IPS-20b (cell line): ENCODE results near the gene LAGE3.

ENCODE experiments used
- H3K27ac ChIP-seq: one replicate; pipeline ENCODE4 v1.5.1; 2013; ENCODE audit warnings: low read length
- H3K27me3 ChIP-seq: 2 replicates; pipeline ENCODE4 v1.6.1; 2013; ENCODE audit warnings: mild to moderate bottlenecking, low read length, inconsistent platforms; ENCODE audit not compliant: insufficient read depth
- H3K36me3 ChIP-seq: 2 replicates; pipeline ENCODE4 v1.6.1; 2013; ENCODE audit warnings: low read depth, mild to moderate bottlenecking, inconsistent platforms, low read length, moderate library complexity; ENCODE audit not compliant: insufficient read depth
- H3K4me1 ChIP-seq: 2 replicates; pipeline ENCODE4 v1.6.1; 2013; ENCODE audit warnings: mild to moderate bottlenecking, control low read depth, inconsistent platforms, low read length, moderate library complexity; ENCODE audit not compliant: insufficient read depth
- H3K4me3 ChIP-seq: 2 replicates; pipeline ENCODE4 v1.5.1; 2013; ENCODE audit warnings: mild to moderate bottlenecking, low read length, inconsistent platforms
- H3K9ac ChIP-seq: 2 replicates; pipeline ENCODE4 v1.6.1; 2013; ENCODE audit warnings: low read depth, mild to moderate bottlenecking, inconsistent platforms, low read length, moderate library complexity
- H3K9me3 ChIP-seq: 2 replicates; pipeline ENCODE4 v1.6.1; 2013; ENCODE audit warnings: mild to moderate bottlenecking, low read depth, low read length, inconsistent platforms; ENCODE audit not compliant: insufficient read depth

Gene LAGE3

GRCh38 chrX:154460326-154460725 is 18.8 kb downstream of the LAGE3 start:
- no peak overlapping the region for H3K4me3 ChIP-seq
- H3K4me1 ChIP-seq: no peaks in the 10 kb centered on the region
- H3K27ac ChIP-seq: no peak overlapping the region
- 0 out of 2 replicates have a peak, but pooled peaks cover 3% of the 10 kb centered on the region for H3K36me3 ChIP-seq
- no peaks in the 10 kb centered on the region for H3K9me3 ChIP-seq
- H3K9ac ChIP-seq: no peak overlapping the region
- peaks cover 5% of the 10 kb centered on the region for H3K27me3 ChIP-seq

GRCh38 chrX:154459832-154460231 is 19.2 kb downstream of the LAGE3 start:
- no peaks in the 10 kb centered on the region for H3K4me1 ChIP-seq
- no peak overlapping the region for H3K9ac ChIP-seq
- peaks cover 5% of the 10 kb centered on the region for H3K27me3 ChIP-seq
- no peak overlapping the region for H3K27ac ChIP-seq
- H3K36me3 ChIP-seq: 0 out of 2 replicates have a peak, but pooled peaks cover 3% of the 10 kb centered on the region
- H3K9me3 ChIP-seq: no peaks in the 10 kb centered on the region
- H3K4me3 ChIP-seq: no peak overlapping the region

GRCh38 chrX:154458954-154459778 is 19.9 kb downstream of the LAGE3 start:
- no peaks in the 10 kb centered on the region for H3K9me3 ChIP-seq
- peaks cover 5% of the 10 kb centered on the region for H3K27me3 ChIP-seq
- peak overlapping the region; percentile 66 for H3K4me3 ChIP-seq
- H3K4me1 ChIP-seq: no peaks in the 10 kb centered on the region
- no peaks in the 10 kb centered on the region for H3K36me3 ChIP-seq
- H3K9ac ChIP-seq: peak overlapping the region; percentile 21; the same call in 1 of the 2 replicates
- H3K27ac ChIP-seq: no peak overlapping the region

- H3K4me1 ChIP-seq: no peaks in the 10 kb centered on the region
- H3K27ac ChIP-seq: no peak within 1 kb of the TSS
- H3K36me3 ChIP-seq: no peaks in the 10 kb centered on the region
- H3K9ac ChIP-seq: peak within 1 kb of the TSS; percentile 21; the same call in 1 of the 2 replicates
- H3K4me3 ChIP-seq: peak within 1 kb of the TSS; percentile 66
- H3K9me3 ChIP-seq: no peaks in the 10 kb centered on the region
- peaks cover 5% of the 10 kb centered on the region for H3K27me3 ChIP-seq
Observed at GRCh38 chrX:154458116-154458953, 20.7 kb downstream of the LAGE3 start, which contains the start of gene PLXNA3. Gene PLXNA3, plus strand, starts transcription at chrX:154458281. Its CDS starts 1,903 bp downstream, at chrX:154460184.

GRCh38 chrX:154457491-154458115 is 21.5 kb downstream of the LAGE3 start:
- no peaks in the 10 kb centered on the region for H3K4me1 ChIP-seq
- peak overlapping the region; percentile 45; the same call in 1 of the 2 replicates for H3K4me3 ChIP-seq
- H3K27ac ChIP-seq: no peak overlapping the region
- H3K9ac ChIP-seq: no peak overlapping the region
- no peaks in the 10 kb centered on the region for H3K36me3 ChIP-seq
- no peaks in the 10 kb centered on the region for H3K9me3 ChIP-seq
- H3K27me3 ChIP-seq: peaks cover 5% of the 10 kb centered on the region

DNA sequence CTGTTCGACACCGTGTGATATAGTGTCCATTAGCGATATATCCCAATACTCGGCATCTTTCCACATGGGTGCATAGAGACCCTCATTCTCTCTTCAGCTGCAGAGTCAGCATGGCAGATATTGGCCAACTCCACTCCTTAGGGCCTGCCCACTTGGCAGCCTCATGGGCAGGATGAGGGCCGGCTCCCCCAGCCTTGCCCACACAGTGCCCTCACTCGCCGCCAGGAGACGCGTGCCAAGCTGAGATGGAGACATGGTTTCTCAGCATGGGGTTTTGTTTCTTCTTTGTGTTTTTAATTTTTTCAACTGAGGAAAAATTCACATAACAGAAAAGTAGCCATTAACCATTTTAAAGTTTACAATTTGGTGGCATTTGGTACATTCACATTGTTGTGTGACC is 26.3 kb downstream of the LAGE3 start:
- no peak overlapping the region for H3K27ac ChIP-seq
- peaks cover 5% of the 10 kb centered on the region for H3K27me3 ChIP-seq

DNA sequence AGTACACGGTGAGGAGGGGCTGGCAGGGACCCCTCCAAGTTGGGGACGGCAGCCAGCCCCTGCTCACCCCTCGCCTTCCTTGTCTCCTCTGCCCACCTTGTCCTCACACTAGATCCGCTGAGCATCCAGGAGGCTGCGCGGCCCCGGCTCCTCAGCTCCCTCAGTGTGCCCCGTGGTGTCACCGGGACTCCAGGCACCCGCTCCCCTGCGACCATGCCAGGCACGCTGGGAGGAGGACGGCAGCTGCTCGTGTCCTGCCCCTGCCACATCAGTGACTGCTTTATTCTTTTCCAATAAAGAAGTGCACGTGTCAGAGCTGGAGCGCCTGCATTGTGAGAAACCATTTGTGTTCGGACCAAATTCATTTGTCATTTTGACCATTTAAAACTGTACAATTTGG is 28.8 kb downstream of the LAGE3 start:
- H3K4me3 ChIP-seq: no peak overlapping the region

More for the DNA sequence above, 26.3 kb downstream of the LAGE3 start:
- no peaks in the 10 kb centered on the region for H3K4me1 ChIP-seq
- no peaks in the 10 kb centered on the region for H3K9me3 ChIP-seq
- 0 out of 2 replicates have a peak, but pooled peaks cover 8% of the 10 kb centered on the region for H3K36me3 ChIP-seq
- no peak overlapping the region for H3K4me3 ChIP-seq
- H3K9ac ChIP-seq: no peak overlapping the region

GRCh38 chrX:154449618-154450017 is 29.5 kb downstream of the LAGE3 start:
- Histone ChIP-seq H3K36me3 (0 out of 2 replicates have a peak, but pooled peaks cover 8% of the 10 kb centered on the region), H3K4me3 (no peak overlapping the region), H3K4me1 (no peaks in the 10 kb centered on the region), H3K27me3 (no peaks in the 10 kb centered on the region), H3K27ac (no peak overlapping the region), H3K9me3 (no peaks in the 10 kb centered on the region), H3K9ac (no peak overlapping the region)

More for the DNA sequence above, 28.8 kb downstream of the LAGE3 start:
- Histone ChIP-seq H3K4me1 (no peaks in the 10 kb centered on the region), H3K27me3 (no peaks in the 10 kb centered on the region), H3K9me3 (no peaks in the 10 kb centered on the region), H3K9ac (no peak overlapping the region), H3K27ac (no peak overlapping the region), H3K36me3 (0 out of 2 replicates have a peak, but pooled peaks cover 8% of the 10 kb centered on the region)

DNA sequence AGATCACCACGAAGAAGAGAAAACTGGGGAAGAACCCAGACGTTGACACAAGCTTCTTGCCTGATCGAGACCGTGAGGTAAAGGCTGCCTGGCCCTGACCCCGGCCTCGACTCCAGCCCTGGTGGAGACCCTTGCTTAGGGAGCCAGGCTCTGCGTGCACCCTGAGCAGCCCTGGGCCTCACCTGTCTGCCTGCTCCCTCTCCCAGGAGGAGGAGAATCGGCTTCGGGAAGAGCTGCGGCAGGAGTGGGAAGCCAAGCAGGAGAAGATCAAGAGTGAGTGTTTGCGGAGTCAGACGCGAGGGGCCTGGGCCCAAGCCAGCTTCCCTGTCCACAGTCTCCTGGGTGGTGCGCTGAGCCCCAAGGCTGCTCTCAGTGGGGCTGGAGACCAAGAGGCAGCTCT is 30.6 kb downstream of the LAGE3 start:
- H3K4me3 ChIP-seq: no peak overlapping the region
- 0 out of 2 replicates have a peak, but pooled peaks cover 8% of the 10 kb centered on the region for H3K36me3 ChIP-seq
- no peaks in the 10 kb centered on the region for H3K27me3 ChIP-seq
- H3K27ac ChIP-seq: no peak overlapping the region
- no peaks in the 10 kb centered on the region for H3K4me1 ChIP-seq
- H3K9ac ChIP-seq: no peak overlapping the region
- no peaks in the 10 kb centered on the region for H3K9me3 ChIP-seq

DNA sequence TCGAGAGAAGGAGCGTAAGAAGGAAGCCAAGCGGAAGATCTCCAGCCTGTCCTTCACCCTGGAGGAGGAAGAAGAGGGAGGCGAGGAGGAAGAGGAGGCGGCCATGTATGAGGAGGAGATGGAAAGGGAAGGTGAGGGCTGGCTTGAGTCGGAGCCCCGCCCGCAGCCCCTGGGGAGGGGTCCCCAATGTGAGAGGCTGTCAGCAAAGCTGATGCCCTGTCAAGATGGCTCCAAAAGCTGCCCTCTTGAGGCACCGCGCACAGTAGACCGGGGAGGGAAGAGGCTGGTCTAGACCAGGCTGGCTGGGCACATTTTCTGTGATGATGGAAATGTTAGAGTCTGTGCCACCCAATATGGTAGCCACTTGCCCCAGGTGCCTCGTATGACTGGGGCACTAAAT is 32.7 kb downstream of the LAGE3 start:
- no peaks in the 10 kb centered on the region for H3K4me1 ChIP-seq
- no peaks in the 10 kb centered on the region for H3K9me3 ChIP-seq
- no peak overlapping the region for H3K9ac ChIP-seq
- no peaks in the 10 kb centered on the region for H3K27me3 ChIP-seq
- no peak overlapping the region for H3K4me3 ChIP-seq
- H3K36me3 ChIP-seq: peaks cover 17% of the 10 kb centered on the region; the same call in 1 of the 2 replicates
- no peak overlapping the region for H3K27ac ChIP-seq

- Histone ChIP-seq H3K27me3 (no peaks in the 10 kb centered on the region), H3K27ac (no peak overlapping the region), H3K4me3 (no peak overlapping the region), H3K9me3 (no peaks in the 10 kb centered on the region), H3K9ac (no peak overlapping the region), H3K36me3 (peaks cover 21% of the 10 kb centered on the region; the same call in 1 of the 2 replicates), H3K4me1 (no peaks in the 10 kb centered on the region)
Observed at GRCh38 chrX:154445776-154446175, 33.3 kb downstream of the LAGE3 start.
